Neuron (in vitro differentiated cells): ENCODE measurements around the gene SYT1.

Experiments used
- H2AFZ ChIP-seq: one replicate; pipeline ENCODE4 v1.6.1; 2013; ENCODE audit warnings: low read depth, mild to moderate bottlenecking, inconsistent platforms, low read length, moderate library complexity
- H3K27me3 ChIP-seq: one replicate; pipeline ENCODE4 v1.6.1; 2013; ENCODE audit warnings: low read length; ENCODE audit not compliant: insufficient read depth
- H3K36me3 ChIP-seq: one replicate; pipeline ENCODE4 v1.6.1; 2013; ENCODE audit warnings: low read length; ENCODE audit not compliant: insufficient read depth
- H3K4me1 ChIP-seq: one replicate; pipeline ENCODE4 v1.6.1; 2013; ENCODE audit warnings: low read length; ENCODE audit not compliant: insufficient read depth
- H3K4me3 ChIP-seq: 2 replicates; pipeline ENCODE4 v1.5.1; 2013; ENCODE audit warnings: mild to moderate bottlenecking, low read length, moderate library complexity
- H3K9me3 ChIP-seq: one replicate; pipeline ENCODE4 v1.6.1; 2013; ENCODE audit warnings: low read length

The SYT1 gene

GRCh38 chr12:79358716-79359300 is 494.2 kb downstream of the SYT1 start:
- Histone ChIP-seq H3K27me3 (no peaks in the 10 kb centered on the region), H2AFZ (no peak overlapping the region), H3K4me3 (no peak overlapping the region), H3K4me1 (no peaks in the 10 kb centered on the region), H3K36me3 (peaks cover 27% of the 10 kb centered on the region), H3K9me3 (no peaks in the 10 kb centered on the region)

- no peaks in the 10 kb centered on the region for H3K9me3 ChIP-seq
- no peaks in the 10 kb centered on the region for H3K27me3 ChIP-seq
- H3K4me1 ChIP-seq, result no peaks in the 10 kb centered on the region
- peaks cover 18% of the 10 kb centered on the region for H3K36me3 ChIP-seq
- H3K4me3 ChIP-seq, result no peak overlapping the region
- no peak overlapping the region for H2AFZ ChIP-seq
Observed at GRCh38 chr12:79360286-79360685, 495.7 kb downstream of the SYT1 start.

DNA sequence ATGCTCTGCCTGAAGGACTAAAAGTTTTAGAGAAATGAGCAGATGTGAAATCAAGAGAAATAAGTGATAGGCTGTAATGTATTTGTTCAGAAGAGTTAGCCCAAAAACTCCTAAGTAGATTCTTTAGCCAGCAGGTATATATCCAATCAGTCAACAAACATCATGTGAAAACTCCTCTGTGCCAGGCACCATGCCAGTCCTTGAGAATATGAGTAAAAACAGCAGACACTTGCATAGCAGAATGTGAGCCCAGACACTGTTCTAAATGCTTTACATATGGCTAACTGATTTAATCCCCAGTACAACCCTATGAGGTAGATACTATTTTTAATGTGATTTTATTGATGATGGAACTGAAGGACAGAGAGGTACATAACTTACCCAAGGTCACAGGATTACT is 496.4 kb downstream of the SYT1 start:
- Histone ChIP-seq H3K27me3 (no peaks in the 10 kb centered on the region), H3K9me3 (no peaks in the 10 kb centered on the region), H3K4me3 (no peak overlapping the region), H3K36me3 (peaks cover 18% of the 10 kb centered on the region), H2AFZ (no peak overlapping the region), H3K4me1 (no peaks in the 10 kb centered on the region)

GRCh38 chr12:79364197-79364596 is 499.6 kb downstream of the SYT1 start:
- Histone ChIP-seq H2AFZ (no peak overlapping the region), H3K27me3 (no peaks in the 10 kb centered on the region), H3K36me3 (peaks cover 7% of the 10 kb centered on the region), H3K9me3 (no peaks in the 10 kb centered on the region), H3K4me3 (no peak overlapping the region), H3K4me1 (no peaks in the 10 kb centered on the region)

DNA sequence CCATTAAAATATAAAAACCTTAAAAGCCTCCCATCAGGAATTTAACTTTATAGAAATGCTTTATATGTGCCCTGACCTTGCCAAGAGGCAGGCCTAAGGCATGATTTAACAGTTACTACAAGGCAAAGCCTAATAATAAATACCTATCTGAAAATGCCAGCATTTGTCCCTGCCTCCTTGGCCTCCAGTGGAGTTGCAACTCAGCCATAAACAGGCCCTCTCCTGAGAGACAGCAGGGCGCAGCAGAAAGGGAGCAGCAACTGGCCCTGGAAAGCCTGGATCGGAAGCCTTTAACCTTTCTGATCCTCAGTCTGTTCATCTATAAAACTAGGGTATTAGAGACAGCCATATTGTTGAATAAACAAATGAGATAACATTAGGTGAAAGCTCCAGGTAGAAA is 501.8 kb downstream of the SYT1 start:
- no peaks in the 10 kb centered on the region for H3K27me3 ChIP-seq
- no peaks in the 10 kb centered on the region for H3K9me3 ChIP-seq
- peaks cover 3% of the 10 kb centered on the region for H3K36me3 ChIP-seq
- no peaks in the 10 kb centered on the region for H3K4me1 ChIP-seq
- H3K4me3 ChIP-seq, result no peak overlapping the region
- no peak overlapping the region for H2AFZ ChIP-seq

- H3K27me3 ChIP-seq, result no peaks in the 10 kb centered on the region
- H3K9me3 ChIP-seq, result no peaks in the 10 kb centered on the region
- H3K4me1 ChIP-seq, result no peaks in the 10 kb centered on the region
- no peak overlapping the region for H2AFZ ChIP-seq
- H3K36me3 ChIP-seq, result no peaks in the 10 kb centered on the region
- H3K4me3 ChIP-seq, result no peak overlapping the region
Observed at GRCh38 chr12:79367032-79367589, 502.5 kb downstream of the SYT1 start.

GRCh38 chr12:79370021-79370420 is 505.4 kb downstream of the SYT1 start:
- no peak overlapping the region for H3K4me3 ChIP-seq

DNA sequence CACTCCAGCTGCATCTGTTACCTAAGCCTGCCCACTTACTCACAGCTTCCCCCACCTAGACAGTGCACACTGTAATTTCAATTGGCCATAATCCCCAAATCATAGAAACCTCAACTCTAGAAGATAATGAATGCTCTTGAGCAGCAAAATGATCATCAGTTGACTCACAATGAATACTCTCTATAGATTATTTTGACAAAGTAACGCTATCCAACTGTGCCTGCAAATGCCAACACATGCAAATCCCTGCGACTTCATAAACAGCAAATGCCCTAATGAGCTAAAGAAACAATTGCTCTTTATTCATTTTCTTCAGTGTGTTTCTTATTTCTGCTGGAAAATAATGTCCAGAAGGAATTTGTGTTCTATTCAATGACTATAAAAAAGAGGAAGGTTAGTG is 506.7 kb downstream of the SYT1 start:
- H3K36me3 ChIP-seq, result no peaks in the 10 kb centered on the region
- H3K27me3 ChIP-seq, result no peaks in the 10 kb centered on the region
- no peaks in the 10 kb centered on the region for H3K9me3 ChIP-seq
- no peak overlapping the region for H2AFZ ChIP-seq
- no peak overlapping the region for H3K4me3 ChIP-seq
- no peaks in the 10 kb centered on the region for H3K4me1 ChIP-seq

More at GRCh38 chr12:79370021-79370420, 505.4 kb downstream of the SYT1 start:
- Histone ChIP-seq H3K36me3 (no peaks in the 10 kb centered on the region), H2AFZ (no peak overlapping the region), H3K27me3 (no peaks in the 10 kb centered on the region), H3K4me1 (no peaks in the 10 kb centered on the region), H3K9me3 (no peaks in the 10 kb centered on the region)

- Histone ChIP-seq H2AFZ (no peak overlapping the region), H3K9me3 (no peaks in the 10 kb centered on the region), H3K36me3 (no peaks in the 10 kb centered on the region), H3K4me1 (no peaks in the 10 kb centered on the region), H3K27me3 (no peaks in the 10 kb centered on the region), H3K4me3 (no peak overlapping the region)
Observed at GRCh38 chr12:79373896-79374499, 509.4 kb downstream of the SYT1 start.

GRCh38 chr12:79374545-79374944 is 510.0 kb downstream of the SYT1 start:
- Histone ChIP-seq H3K36me3 (no peaks in the 10 kb centered on the region), H3K27me3 (no peaks in the 10 kb centered on the region), H3K9me3 (no peaks in the 10 kb centered on the region), H2AFZ (no peak overlapping the region), H3K4me3 (no peak overlapping the region), H3K4me1 (no peaks in the 10 kb centered on the region)

DNA sequence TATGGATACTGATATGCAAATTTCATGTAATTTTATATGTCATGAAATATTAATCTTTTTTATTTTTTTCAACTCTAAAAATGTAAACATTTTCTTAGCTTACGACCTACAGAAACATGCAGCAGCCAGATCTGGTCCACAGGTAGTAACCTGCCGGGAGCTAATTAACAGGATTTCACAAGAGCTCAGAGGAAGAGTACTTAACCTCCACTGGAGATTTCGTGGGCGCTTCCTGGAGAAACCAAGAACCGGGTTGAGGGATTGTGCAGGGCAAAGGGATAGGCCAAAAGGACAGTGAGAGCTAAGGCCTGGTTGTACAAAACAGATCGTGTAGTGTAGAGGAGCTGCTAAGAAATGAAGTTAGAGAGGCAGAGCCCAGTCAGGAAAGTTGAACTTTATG is 510.5 kb downstream of the SYT1 start:
- no peaks in the 10 kb centered on the region for H3K9me3 ChIP-seq
- no peak overlapping the region for H2AFZ ChIP-seq
- H3K4me1 ChIP-seq, result no peaks in the 10 kb centered on the region
- H3K4me3 ChIP-seq, result no peak overlapping the region
- no peaks in the 10 kb centered on the region for H3K27me3 ChIP-seq
- no peaks in the 10 kb centered on the region for H3K36me3 ChIP-seq

DNA sequence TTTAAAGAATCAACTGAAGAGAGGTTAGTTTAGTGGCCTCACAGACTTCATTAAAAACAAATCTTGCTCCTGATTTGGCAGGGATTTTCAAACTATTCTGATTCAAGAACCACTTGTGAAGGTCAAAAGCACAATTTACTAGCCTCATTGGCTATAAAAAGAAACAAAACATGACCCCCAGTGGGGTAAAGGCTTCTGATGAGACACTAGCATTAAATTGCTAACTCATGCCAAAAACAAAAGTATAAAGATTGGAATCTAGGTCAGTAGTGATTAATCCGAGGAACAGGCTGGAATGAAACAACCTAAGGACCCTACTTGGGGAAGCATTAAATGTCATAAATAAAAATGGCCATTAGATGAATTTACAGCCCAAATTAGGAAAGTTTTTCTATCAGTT is 513.9 kb downstream of the SYT1 start:
- Histone ChIP-seq H3K4me1 (peaks cover 18% of the 10 kb centered on the region), H3K4me3 (no peak overlapping the region), H3K9me3 (no peaks in the 10 kb centered on the region), H3K36me3 (no peaks in the 10 kb centered on the region), H2AFZ (no peak overlapping the region), H3K27me3 (no peaks in the 10 kb centered on the region)

GRCh38 chr12:79380402-79380801 is 515.8 kb downstream of the SYT1 start:
- H3K36me3 ChIP-seq, result no peaks in the 10 kb centered on the region
- no peak overlapping the region for H3K4me3 ChIP-seq
- H2AFZ ChIP-seq, result no peak overlapping the region
- H3K9me3 ChIP-seq, result no peaks in the 10 kb centered on the region
- peaks cover 18% of the 10 kb centered on the region for H3K4me1 ChIP-seq
- no peaks in the 10 kb centered on the region for H3K27me3 ChIP-seq
